ENCODE data around the gene FRMD4A. TPM values are rescaled to one million over a fixed set of nuclear protein-coding genes. Genes with fewer than 3 reads are reported as not detected.
A peak's percentile ranks its signal among the peaks of the same experiment; 100 is the strongest.

Gene FRMD4A
- total and polyA plus RNA-seq, 2 of the 4 experiments (the other 2 are of a cell fraction), result 30.3 to 68.8 TPM

DNA sequence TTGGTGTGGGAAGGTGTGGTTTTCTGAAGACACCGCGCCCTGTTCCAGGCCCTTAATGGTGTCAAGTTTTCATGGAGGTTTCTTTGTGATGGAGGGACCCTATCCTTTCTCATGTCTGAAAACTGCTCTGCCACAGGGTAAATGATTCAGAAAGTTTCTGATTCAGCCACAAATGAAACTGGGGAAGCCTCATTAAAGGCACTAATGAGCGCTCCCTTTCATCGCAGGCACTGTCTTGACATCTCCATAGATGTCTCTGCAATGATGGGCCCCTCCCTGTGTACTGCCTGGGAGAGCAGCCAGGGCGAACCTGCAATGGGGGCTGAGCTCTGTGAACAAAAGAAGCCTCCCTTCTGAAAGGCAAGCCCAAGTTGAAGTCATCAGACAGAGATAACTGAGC, 388.7 kb downstream of the FRMD4A start:
- no peak overlapping the region for H4K91ac ChIP-seq (ENCODE audit: insufficient read depth, low read depth, low read length)
- dilution Hi-C loops (cut with HindIII; ENCODE audit: low sequenced_read_pairs, unreplicated experiment), result no loop called here
- no peak overlapping the region for H2BK15ac ChIP-seq (ENCODE audit: low read depth, low read length)
- no TSS peak for BruUV-seq (replicated peaks)
- no peak overlapping the region for H2BK20ac ChIP-seq (ENCODE audit: low read depth, low read length)
- POLR2A ChIA-PET (ENCODE audit: unreplicated experiment), result no interaction called here
- no peak overlapping the region for H2BK5ac ChIP-seq (ENCODE audit: low read depth, low read length, poor library complexity, severe bottlenecking)
- intact Hi-C loops (cut with micrococcal nuclease), result no loop called here
- peaks cover 15% of the 10 kb centered on the region for H3K4me1 ChIP-seq (ENCODE audit: control insufficient read depth, insufficient read depth, low read length)
- H3K56ac ChIP-seq (ENCODE audit: extremely low read depth, insufficient read depth, low read length), result no peak overlapping the region
- H3K14ac ChIP-seq (replicated peaks; ENCODE audit: low read depth, low read length), result no peak overlapping the region
- in situ Hi-C loops (cut with MboI; ENCODE audit: low sequenced_read_pairs), result no loop called here
- H2AK9ac ChIP-seq (replicated peaks; ENCODE audit: low read depth, low read length, poor library complexity), result peak overlapping the region; percentile 32
- H3K36me3 ChIP-seq (ENCODE audit: control insufficient read depth, insufficient read depth, low read length), result no peaks in the 10 kb centered on the region
- TF ChIP-seq, protein P1, sequence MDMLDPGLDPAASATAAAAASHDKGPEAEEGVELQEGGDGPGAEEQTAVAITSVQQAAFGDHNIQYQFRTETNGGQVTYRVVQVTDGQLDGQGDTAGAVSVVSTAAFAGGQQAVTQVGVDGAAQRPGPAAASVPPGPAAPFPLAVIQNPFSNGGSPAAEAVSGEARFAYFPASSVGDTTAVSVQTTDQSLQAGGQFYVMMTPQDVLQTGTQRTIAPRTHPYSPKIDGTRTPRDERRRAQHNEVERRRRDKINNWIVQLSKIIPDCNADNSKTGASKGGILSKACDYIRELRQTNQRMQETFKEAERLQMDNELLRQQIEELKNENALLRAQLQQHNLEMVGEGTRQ (IDR thresholded peaks at IDR 0.05; ENCODE audit: low read depth, low read length), result no peak
- no peak for TF ChIP-seq SMC3 (IDR thresholded peaks at IDR 0.05; ENCODE audit: low read depth, low read length)
- no peak for TF ChIP-seq MXI1 (IDR thresholded peaks at IDR 0.05; ENCODE audit: borderline replicate concordance, low read depth, low read length)
- TF ChIP-seq, protein P2, sequence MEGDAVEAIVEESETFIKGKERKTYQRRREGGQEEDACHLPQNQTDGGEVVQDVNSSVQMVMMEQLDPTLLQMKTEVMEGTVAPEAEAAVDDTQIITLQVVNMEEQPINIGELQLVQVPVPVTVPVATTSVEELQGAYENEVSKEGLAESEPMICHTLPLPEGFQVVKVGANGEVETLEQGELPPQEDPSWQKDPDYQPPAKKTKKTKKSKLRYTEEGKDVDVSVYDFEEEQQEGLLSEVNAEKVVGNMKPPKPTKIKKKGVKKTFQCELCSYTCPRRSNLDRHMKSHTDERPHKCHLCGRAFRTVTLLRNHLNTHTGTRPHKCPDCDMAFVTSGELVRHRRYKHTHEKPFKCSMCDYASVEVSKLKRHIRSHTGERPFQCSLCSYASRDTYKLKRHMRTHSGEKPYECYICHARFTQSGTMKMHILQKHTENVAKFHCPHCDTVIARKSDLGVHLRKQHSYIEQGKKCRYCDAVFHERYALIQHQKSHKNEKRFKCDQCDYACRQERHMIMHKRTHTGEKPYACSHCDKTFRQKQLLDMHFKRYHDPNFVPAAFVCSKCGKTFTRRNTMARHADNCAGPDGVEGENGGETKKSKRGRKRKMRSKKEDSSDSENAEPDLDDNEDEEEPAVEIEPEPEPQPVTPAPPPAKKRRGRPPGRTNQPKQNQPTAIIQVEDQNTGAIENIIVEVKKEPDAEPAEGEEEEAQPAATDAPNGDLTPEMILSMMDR (conservative IDR thresholded peaks at IDR 0.05; ENCODE audit: low read depth, low read length), result no peak
- no peak for TF ChIP-seq MAFK (IDR thresholded peaks at IDR 0.05; ENCODE audit: low read depth, low read length)
- TF ChIP-seq CHD1 (IDR thresholded peaks at IDR 0.05; ENCODE audit: low read depth, low read length), result no peak
- TF ChIP-seq BHLHE40 (IDR thresholded peaks at IDR 0.05; ENCODE audit: low read depth, low read length), result no peak
- TF ChIP-seq, protein P3, sequence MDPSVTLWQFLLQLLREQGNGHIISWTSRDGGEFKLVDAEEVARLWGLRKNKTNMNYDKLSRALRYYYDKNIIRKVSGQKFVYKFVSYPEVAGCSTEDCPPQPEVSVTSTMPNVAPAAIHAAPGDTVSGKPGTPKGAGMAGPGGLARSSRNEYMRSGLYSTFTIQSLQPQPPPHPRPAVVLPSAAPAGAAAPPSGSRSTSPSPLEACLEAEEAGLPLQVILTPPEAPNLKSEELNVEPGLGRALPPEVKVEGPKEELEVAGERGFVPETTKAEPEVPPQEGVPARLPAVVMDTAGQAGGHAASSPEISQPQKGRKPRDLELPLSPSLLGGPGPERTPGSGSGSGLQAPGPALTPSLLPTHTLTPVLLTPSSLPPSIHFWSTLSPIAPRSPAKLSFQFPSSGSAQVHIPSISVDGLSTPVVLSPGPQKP (IDR thresholded peaks at IDR 0.05; ENCODE audit: borderline replicate concordance, low read depth, low read length), result no peak
- TF ChIP-seq NFE2L2 (IDR thresholded peaks at IDR 0.05; ENCODE audit: low read depth, low read length), result no peak
- TF ChIP-seq POLR2A (IDR thresholded peaks at IDR 0.05; ENCODE audit: low read depth, low read length), result no peak
- TF ChIP-seq MAZ (IDR thresholded peaks at IDR 0.05; ENCODE audit: borderline replicate concordance, low read depth, low read length), result no peak
- TF ChIP-seq RAD21 (IDR thresholded peaks at IDR 0.05; ENCODE audit: low read length), result no peak
- no peak for TF ChIP-seq RCOR1 (IDR thresholded peaks at IDR 0.05; ENCODE audit: insufficient replicate concordance, low read length)
- TF ChIP-seq FOS (IDR thresholded peaks at IDR 0.05; ENCODE audit: low read depth, low read length), result no peak
- TF ChIP-seq RFX5 (IDR thresholded peaks at IDR 0.05; ENCODE audit: low read depth, low read length), result no peak
- TF ChIP-seq CEBPB (IDR thresholded peaks at IDR 0.05; ENCODE audit: low read depth, low read length), result no peak
- H3K79me1 ChIP-seq (ENCODE audit: low read depth in 1 of 2, low read length in 2 of 2), result peaks cover 6 to 12% of the 10 kb centered on the region in 2 experiments
- H4K8ac ChIP-seq (ENCODE audit: low read depth in 2 of 2, low read length in 2 of 2), result no peak overlapping the region
- H3K27ac ChIP-seq (ENCODE audit: insufficient read depth, low read length), result no peak overlapping the region
- no peak overlapping the region for H2BK120ac ChIP-seq (ENCODE audit: low read depth, low read length)
- no peaks in the 10 kb centered on the region for H3K9me3 ChIP-seq (ENCODE audit: control insufficient read depth, insufficient read depth, low read length)
- CTCF ChIA-PET, result no interaction called here
- H4K5ac ChIP-seq (ENCODE audit: low read depth, low read length), result no peak overlapping the region
- peaks cover 15% of the 10 kb centered on the region for H3K9me1 ChIP-seq (ENCODE audit: insufficient read depth, low read length)
- H3K23ac ChIP-seq (ENCODE audit: low read depth, low read length), result no peak overlapping the region
- WGBS, 2 experiments (ENCODE audit: extremely low coverage in 2 of 2, insufficient read length in 1 of 2), result 94% methylated on average over 3 of the region's 5 CpGs; no CpG with 5 or more reads in 1 of the 2 experiments
- no peak overlapping the region for H2AFZ ChIP-seq (replicated peaks; ENCODE audit: low read length, poor library complexity)
- no peaks in the 10 kb centered on the region for H4K20me1 ChIP-seq (ENCODE audit: insufficient read depth, low read length)
- ATAC-seq (ENCODE audit: low read depth), result no peak
- no peak overlapping the region for H3K4me2 ChIP-seq (ENCODE audit: low read depth, low read length)
- no peak overlapping the region for H3K18ac ChIP-seq (ENCODE audit: low read depth, low read length)
- no peak overlapping the region for H3K9ac ChIP-seq (ENCODE audit: low read depth, low read length)
- no peaks in the 10 kb centered on the region for H3K27me3 ChIP-seq (ENCODE audit: control insufficient read depth, insufficient read depth, low read length)
- no peak overlapping the region for H3K4me3 ChIP-seq (ENCODE audit: insufficient read depth, low read depth, low read length)
- DNase-seq, result no peak
- H3K4ac ChIP-seq (ENCODE audit: low read depth, low read length), result no peak overlapping the region
- H2AK5ac ChIP-seq (ENCODE audit: low read depth, low read length), result 0 out of 2 replicates have a peak overlapping the region, but pooled peaks have one; percentile 3

Measured in IMR-90 (cell line).